NCI-H1417 (cell line): ENCODE measurements around the gene PAX5.
A peak's percentile ranks its signal among the peaks of the same experiment; 100 is the strongest.

ENCODE experiments used
- DNase-seq, 3 experiments: peaks; one replicate each; lab custom pipeline; 2025; lab: John Stamatoyannopoulos, UW

PAX5 gene

GRCh38 chr9:36812556-36812955 lies 221.5 kb downstream of the PAX5 start:
- DNase-seq, result no peak

GRCh38 chr9:36808251-36808650 lies 225.8 kb downstream of the PAX5 start:
- DNase-seq, result no peak

- no peak for DNase-seq
These were observed 230.1 kb downstream of the PAX5 start for GRCh38 chr9:36803961-36804360.

GRCh38 chr9:36802201-36802920 lies 231.7 kb downstream of the PAX5 start:
- DNase-seq, result peak in 2 of 3 experiments; percentile 28 to 69

- DNase-seq, result no peak
These were observed 233.6 kb downstream of the PAX5 start for GRCh38 chr9:36800455-36800854.

- peak in 1 of 3 experiments; percentile 42 for DNase-seq
These were observed 235.6 kb downstream of the PAX5 start for GRCh38 chr9:36798350-36799065.

GRCh38 chr9:36797471-36798220 lies 236.4 kb downstream of the PAX5 start:
- DNase-seq, result no peak

GRCh38 chr9:36796671-36797419 lies 237.2 kb downstream of the PAX5 start:
- no peak for DNase-seq

- DNase-seq, result no peak
These were observed 239.6 kb downstream of the PAX5 start for GRCh38 chr9:36794461-36794860.

GRCh38 chr9:36793277-36793676 lies 240.8 kb downstream of the PAX5 start:
- DNase-seq, result peak in 1 of 3 experiments; percentile 2

GRCh38 chr9:36791222-36791950 lies 242.7 kb downstream of the PAX5 start:
- peak in 1 of 3 experiments; percentile 15 for DNase-seq

- DNase-seq, result peak in 1 of 3 experiments; percentile 2
These were observed 244.2 kb downstream of the PAX5 start for GRCh38 chr9:36789886-36790285.

- DNase-seq, result no peak
These were observed 245.5 kb downstream of the PAX5 start for GRCh38 chr9:36788534-36788933.

GRCh38 chr9:36787709-36788108 lies 246.4 kb downstream of the PAX5 start:
- no peak for DNase-seq
